Common myeloid progenitor, CD34-positive (primary cell): ENCODE results near the gene SDF2.
A peak's percentile ranks its signal among the peaks of the same experiment; 100 is the strongest.
"Not testable (repeated sequence)": the region's sequence is repeated elsewhere in the genome, so short reads cannot be mapped to it uniquely, and the experiment has no call there.

Source experiments
- CTCF ChIA-PET: fragments of 350-600 bp; sonication (Branson Sonifier 250); formaldehyde crosslinking; loops from one replicate; lab custom pipeline; 2021; ENCODE audit warnings: antibody characterized with exemption; lab: Charles Lee
- POLR2A ChIA-PET: fragments of 350-600 bp; sonication (Branson Sonifier 250); formaldehyde crosslinking; loops from one replicate; lab custom pipeline; 2021; ENCODE audit warnings: antibody characterized with exemption; lab: Charles Lee
- DNase-seq, 3 donors: peaks; one replicate each; pipeline versions ENCODE4 v3.0.0 to v3.0.0-alpha.2; 2013
- H3K27ac ChIP-seq, 2 experiments: 1 replicate in 1 of 2; 2 replicates in 1 of 2; pipeline ENCODE4 v1.7.0; 2013; ENCODE audit warnings: inconsistent platforms in 2 of 2, low read length in 2 of 2, mild to moderate bottlenecking in 2 of 2, low read depth in 1 of 2, moderate library complexity in 1 of 2; ENCODE audit not compliant: severe bottlenecking in 2 of 2, insufficient read depth in 1 of 2, poor library complexity in 1 of 2
- H3K27me3 ChIP-seq, 5 experiments: replicated peaks in 2 of 5; 1 replicate in 3 of 5; 2 replicates in 2 of 5; pipeline versions ENCODE4 v1.6.1 to v1.7.0; 2013; ENCODE audit warnings: low read length in 4 of 5, mild to moderate bottlenecking in 2 of 5, moderate library complexity in 2 of 5, inconsistent platforms in 1 of 5; ENCODE audit not compliant: insufficient read depth in 5 of 5, control insufficient read depth in 4 of 5
- H3K36me3 ChIP-seq, 4 experiments: 1 replicate in 2 of 4; 2 replicates in 2 of 4; pipeline versions ENCODE4 v1.6.1 to v1.7.0; 2013; ENCODE audit warnings: low read length in 3 of 4, control low read depth in 1 of 4, mild to moderate bottlenecking in 1 of 4; ENCODE audit not compliant: control insufficient read depth in 4 of 4, insufficient read depth in 4 of 4
- H3K4me1 ChIP-seq, 4 experiments: 1 replicate in 3 of 4; 2 replicates in 1 of 4; pipeline versions ENCODE4 v1.6.1 to v1.7.1; 2013; ENCODE audit warnings: low read length in 3 of 4, mild to moderate bottlenecking in 3 of 4, control low read depth in 1 of 4, inconsistent platforms in 1 of 4, moderate library complexity in 1 of 4; ENCODE audit not compliant: control insufficient read depth in 4 of 4, insufficient read depth in 4 of 4; ENCODE audit errors: control extremely low read depth in 1 of 4
- H3K4me3 ChIP-seq, 7 experiments: 1 replicate in 4 of 7; 2 replicates in 3 of 7; pipeline versions ENCODE4 v1.5.1 to v1.7.0; 2013; ENCODE audit warnings: mild to moderate bottlenecking in 7 of 7, low read length in 6 of 7, moderate library complexity in 6 of 7, inconsistent platforms in 2 of 7, low read depth in 2 of 7, control low read depth in 1 of 7; ENCODE audit not compliant: insufficient read depth in 4 of 7, control insufficient read depth in 1 of 7; ENCODE audit errors: extremely low read depth in 1 of 7
- H3K9me3 ChIP-seq, 5 experiments: 1 replicate in 4 of 5; 2 replicates in 1 of 5; pipeline versions ENCODE4 v1.6.1 to v1.7.1; 2013; ENCODE audit warnings: low read length in 4 of 5, mild to moderate bottlenecking in 2 of 5, inconsistent platforms in 1 of 5, low read depth in 1 of 5, moderate library complexity in 1 of 5; ENCODE audit not compliant: control insufficient read depth in 4 of 5, insufficient read depth in 2 of 5; ENCODE audit errors: control extremely low read depth in 1 of 5
- WGBS: methylation state at CpG from one replicate; pipeline ENCODE4 v1.1.5; 2013; ENCODE audit not compliant: insufficient coverage; 5-methylcytosine and 5-hydroxymethylcytosine counted together

Gene SDF2

GRCh38 chr17:28612531-28612930 lies 49.2 kb downstream of the SDF2 start:
- Histone ChIP-seq H3K4me1 (peaks cover 11 to 30% (median 26%) of the 10 kb centered on the region in 4 experiments), H3K27me3 (no peaks in the 10 kb centered on the region), H3K9me3 (no peaks in the 10 kb centered on the region), H3K4me3 (no peak overlapping the region), H3K36me3 (peaks cover 23 to 88% (median 48%) of the 10 kb centered on the region in 4 experiments), H3K27ac (no peak overlapping the region)
- peak in 2 of 3 donors; percentile 31 to 34 for DNase-seq
- whole genome bisulfite sequencing = 17% methylated on average over 1 of the region's 2 CpGs
- ChIA-PET POLR2A (interaction anchor here (1.0 kb wide), 1 partner anchor 13 kb away, joined by 4 read pairs; no protein-coding TSS in a partner anchor), CTCF (interaction anchor here (1.0 to 4.1 kb wide), 12 partner anchors 9 to 117 kb away, joined by 3 to 32 read pairs (median 5); no protein-coding TSS in a partner anchor)

GRCh38 chr17:28610376-28610775 lies 51.3 kb downstream of the SDF2 start:
- Histone ChIP-seq H3K27ac (no peak overlapping the region), H3K9me3 (no peaks in the 10 kb centered on the region), H3K4me3 (no peak overlapping the region), H3K4me1 (peaks cover 11 to 30% (median 26%) of the 10 kb centered on the region in 4 experiments), H3K27me3 (no peaks in the 10 kb centered on the region), H3K36me3 (peaks cover 10 to 76% (median 30%) of the 10 kb centered on the region in 4 experiments)
- ChIA-PET CTCF (interaction anchor here (0.9 to 4.1 kb wide), 5 partner anchors 9 to 34 kb away, joined by 3 to 32 read pairs (median 3); no protein-coding TSS in a partner anchor), POLR2A (no interaction called here)
- no peak for DNase-seq
- WGBS = 97% methylated on average over 8 of the region's 8 CpGs

GRCh38 chr17:28604031-28604430 lies 57.7 kb downstream of the SDF2 start:
- DNase-seq, H3K4me3 ChIP-seq, CTCF ChIA-PET, POLR2A ChIA-PET, H3K27ac ChIP-seq, H3K9me3 ChIP-seq, H3K27me3 ChIP-seq: not testable (repeated sequence)
- H3K36me3 ChIP-seq = peaks cover 0 to 26% (median 2%) of the 10 kb centered on the region in 4 experiments
- 97% methylated on average over 6 of the region's 31 CpGs for WGBS
- peaks cover 7 to 14% (median 9%) of the 10 kb centered on the region in 4 experiments for H3K4me1 ChIP-seq

GRCh38 chr17:28599311-28600184 lies 62.2 kb downstream of the SDF2 start:
- Histone ChIP-seq H3K9me3 (no peaks in the 10 kb centered on the region), H3K27me3 (no peaks in the 10 kb centered on the region), H3K4me1 (peaks cover 11 to 27% (median 22%) of the 10 kb centered on the region in 4 experiments), H3K36me3 (peaks cover 0 to 7% (median 1%) of the 10 kb centered on the region in 4 experiments), H3K4me3 (peak overlapping the region; percentile 57 to 95 (median 89)), H3K27ac (peak overlapping the region; percentile 80 to 93)
- WGBS = 9% methylated on average over 37 of the region's 40 CpGs
- CTCF ChIA-PET = interaction anchor here (0.6 to 4.0 kb wide), 4 partner anchors 12 to 25 kb away, joined by 3 to 32 read pairs (median 5); partner anchors contain the start of gene ALDOC
- POLR2A ChIA-PET = interaction anchor here (1.0 to 1.3 kb wide), 4 partner anchors 9 to 23 kb away, joined by 3 to 4 read pairs (median 4); partner anchors contain the start of gene ALDOC
- peak; percentile 63 to 86 (median 85) for DNase-seq

GRCh38 chr17:28598799-28599310 lies 62.9 kb downstream of the SDF2 start, which contains the start of gene SPAG5:
TSS of gene SPAG5 (minus strand) at chr17:28599025. CDS start at chr17:28598946, 79 bp downstream.
- POLR2A ChIA-PET = interaction anchor here (1.0 to 1.1 kb wide), 3 partner anchors 8 to 14 kb away, joined by 3 to 4 read pairs (median 3); no protein-coding TSS in a partner anchor
- no peaks in the 10 kb centered on the region for H3K9me3 ChIP-seq
- H3K36me3 ChIP-seq = peaks cover 0 to 7% (median 1%) of the 10 kb centered on the region in 4 experiments
- DNase-seq = peak; percentile 91 to 96 (median 96)
- peak within 1 kb of the TSS; percentile 80 to 93 for H3K27ac ChIP-seq
- peaks cover 11 to 27% (median 22%) of the 10 kb centered on the region in 4 experiments for H3K4me1 ChIP-seq
- peak within 1 kb of the TSS; percentile 57 to 95 (median 89) for H3K4me3 ChIP-seq
- under 1% methylated on average over 35 of the region's 44 CpGs for WGBS
- CTCF ChIA-PET = interaction anchor here (0.7 to 4.0 kb wide), 4 partner anchors 13 to 24 kb away, joined by 3 to 32 read pairs (median 8); partner anchors contain the start of gene ALDOC
- no peaks in the 10 kb centered on the region for H3K27me3 ChIP-seq

- no peak for DNase-seq
- H3K36me3 ChIP-seq = peaks cover 0 to 8% (median 1%) of the 10 kb centered on the region in 4 experiments
- H3K9me3 ChIP-seq = no peaks in the 10 kb centered on the region
- WGBS = 3% methylated on average over 14 of the region's 17 CpGs
- no peaks in the 10 kb centered on the region for H3K27me3 ChIP-seq
- CTCF ChIA-PET = interaction anchor here (0.8 to 2.5 kb wide), 5 partner anchors 10 to 24 kb away, joined by 3 to 10 read pairs (median 6); no protein-coding TSS in a partner anchor
- peaks cover 11 to 27% (median 22%) of the 10 kb centered on the region in 4 experiments for H3K4me1 ChIP-seq
- peak overlapping the region in 1 of 2 experiments; percentile 93 for H3K27ac ChIP-seq
- POLR2A ChIA-PET = interaction anchor here (1.1 kb wide), 1 partner anchor 9 kb away, joined by 3 read pairs; no protein-coding TSS in a partner anchor
- H3K4me3 ChIP-seq = peak overlapping the region; percentile 57 to 95 (median 89)
Measured at GRCh38 chr17:28598389-28598788, 63.3 kb downstream of the SDF2 start.
